Common myeloid progenitor, CD34-positive (primary cell): ENCODE data around the gene ADSS2.

Experiments used
- CTCF ChIA-PET: fragments of 350-600 bp; sonication (Branson Sonifier 250); formaldehyde crosslinking; loops from one replicate; lab custom pipeline; 2021; ENCODE audit warnings: antibody characterized with exemption; lab: Charles Lee
- POLR2A ChIA-PET: fragments of 350-600 bp; sonication (Branson Sonifier 250); formaldehyde crosslinking; loops from one replicate; lab custom pipeline; 2021; ENCODE audit warnings: antibody characterized with exemption; lab: Charles Lee
- DNase-seq, 3 donors: peaks; one replicate each; pipeline versions ENCODE4 v3.0.0 to v3.0.0-alpha.2; 2013
- H3K27ac ChIP-seq, 2 experiments: 1 replicate in 1 of 2; 2 replicates in 1 of 2; pipeline ENCODE4 v1.7.0; 2013; ENCODE audit warnings: inconsistent platforms in 2 of 2, low read length in 2 of 2, mild to moderate bottlenecking in 2 of 2, low read depth in 1 of 2, moderate library complexity in 1 of 2; ENCODE audit not compliant: severe bottlenecking in 2 of 2, insufficient read depth in 1 of 2, poor library complexity in 1 of 2
- H3K27me3 ChIP-seq, 5 experiments: replicated peaks in 2 of 5; 1 replicate in 3 of 5; 2 replicates in 2 of 5; pipeline versions ENCODE4 v1.6.1 to v1.7.0; 2013; ENCODE audit warnings: low read length in 4 of 5, mild to moderate bottlenecking in 2 of 5, moderate library complexity in 2 of 5, inconsistent platforms in 1 of 5; ENCODE audit not compliant: insufficient read depth in 5 of 5, control insufficient read depth in 4 of 5
- H3K36me3 ChIP-seq, 4 experiments: 1 replicate in 2 of 4; 2 replicates in 2 of 4; pipeline versions ENCODE4 v1.6.1 to v1.7.0; 2013; ENCODE audit warnings: low read length in 3 of 4, control low read depth in 1 of 4, mild to moderate bottlenecking in 1 of 4; ENCODE audit not compliant: control insufficient read depth in 4 of 4, insufficient read depth in 4 of 4
- H3K4me1 ChIP-seq, 4 experiments: 1 replicate in 3 of 4; 2 replicates in 1 of 4; pipeline versions ENCODE4 v1.6.1 to v1.7.1; 2013; ENCODE audit warnings: low read length in 3 of 4, mild to moderate bottlenecking in 3 of 4, control low read depth in 1 of 4, inconsistent platforms in 1 of 4, moderate library complexity in 1 of 4; ENCODE audit not compliant: control insufficient read depth in 4 of 4, insufficient read depth in 4 of 4; ENCODE audit errors: control extremely low read depth in 1 of 4
- H3K4me3 ChIP-seq, 7 experiments: 1 replicate in 4 of 7; 2 replicates in 3 of 7; pipeline versions ENCODE4 v1.5.1 to v1.7.0; 2013; ENCODE audit warnings: mild to moderate bottlenecking in 7 of 7, low read length in 6 of 7, moderate library complexity in 6 of 7, inconsistent platforms in 2 of 7, low read depth in 2 of 7, control low read depth in 1 of 7; ENCODE audit not compliant: insufficient read depth in 4 of 7, control insufficient read depth in 1 of 7; ENCODE audit errors: extremely low read depth in 1 of 7
- H3K9me3 ChIP-seq, 5 experiments: 1 replicate in 4 of 5; 2 replicates in 1 of 5; pipeline versions ENCODE4 v1.6.1 to v1.7.1; 2013; ENCODE audit warnings: low read length in 4 of 5, mild to moderate bottlenecking in 2 of 5, inconsistent platforms in 1 of 5, low read depth in 1 of 5, moderate library complexity in 1 of 5; ENCODE audit not compliant: control insufficient read depth in 4 of 5, insufficient read depth in 2 of 5; ENCODE audit errors: control extremely low read depth in 1 of 5
- WGBS: methylation state at CpG from one replicate; pipeline ENCODE4 v1.1.5; 2013; ENCODE audit not compliant: insufficient coverage; 5-methylcytosine and 5-hydroxymethylcytosine counted together

The ADSS2 gene

GRCh38 chr1:244414543-244414942 lies 37.2 kb downstream of the ADSS2 start:
- peaks cover 42 to 96% (median 68%) of the 10 kb centered on the region in 4 experiments for H3K36me3 ChIP-seq
- no peak overlapping the region for H3K4me3 ChIP-seq
- no peaks in the 10 kb centered on the region for H3K27me3 ChIP-seq
- WGBS = 100% methylated on average over 1 of the region's 1 CpG
- no peaks in the 10 kb centered on the region for H3K4me1 ChIP-seq
- H3K9me3 ChIP-seq = no peaks in the 10 kb centered on the region
- no peak overlapping the region for H3K27ac ChIP-seq
- DNase-seq = no peak
- ChIA-PET CTCF (interaction anchor here (1.0 to 3.0 kb wide), 4 partner anchors 11 to 103 kb away, joined by 3 to 9 read pairs (median 6); no protein-coding TSS in a partner anchor), POLR2A (no interaction called here)

- Histone ChIP-seq H3K4me3 (no peak overlapping the region), H3K36me3 (peaks cover 39 to 93% (median 68%) of the 10 kb centered on the region in 4 experiments), H3K9me3 (no peaks in the 10 kb centered on the region), H3K27me3 (no peaks in the 10 kb centered on the region), H3K27ac (no peak overlapping the region), H3K4me1 (no peaks in the 10 kb centered on the region)
- 100% methylated on average over 2 of the region's 3 CpGs for WGBS
- POLR2A ChIA-PET = no interaction called here
- DNase-seq = no peak
- CTCF ChIA-PET = interaction anchor here (0.8 to 3.0 kb wide), 4 partner anchors 12 to 102 kb away, joined by 3 to 9 read pairs (median 6); no protein-coding TSS in a partner anchor
Measured at GRCh38 chr1:244413736-244414135, 38.0 kb downstream of the ADSS2 start.

DNA sequence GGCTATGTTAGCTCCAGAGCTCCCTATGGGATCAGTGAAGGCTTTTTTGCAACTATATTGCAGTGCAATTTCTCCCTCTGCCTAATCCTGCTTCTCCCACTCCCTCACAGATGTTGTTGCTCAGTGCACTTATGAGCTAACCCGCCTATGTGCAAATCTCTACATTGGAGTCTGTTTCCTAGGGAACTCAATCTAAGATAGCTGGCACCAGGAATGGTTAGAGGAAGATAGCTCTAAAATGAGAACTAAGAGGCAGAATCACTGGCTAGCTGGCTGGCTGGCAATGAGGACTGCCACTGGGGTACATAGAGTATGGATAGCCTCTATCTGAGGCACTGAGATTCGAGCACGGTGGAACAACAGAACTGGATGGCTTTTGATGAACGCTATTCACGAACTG lies 39.5 kb downstream of the ADSS2 start:
- ChIA-PET POLR2A (interaction anchor here (0.5 to 0.6 kb wide), 2 partner anchors 1034 to 1646 kb away, joined by 3 to 4 read pairs; no protein-coding TSS in a partner anchor), CTCF (interaction anchor here (0.9 to 3.0 kb wide), 2 partner anchors 13 to 30 kb away, joined by 3 to 9 read pairs; no protein-coding TSS in a partner anchor)
- H3K36me3 ChIP-seq = peaks cover 35 to 94% (median 68%) of the 10 kb centered on the region in 4 experiments
- no peak for DNase-seq
- H3K27me3 ChIP-seq = no peaks in the 10 kb centered on the region
- H3K4me3 ChIP-seq = no peak overlapping the region
- H3K4me1 ChIP-seq = no peaks in the 10 kb centered on the region
- 100% methylated on average over 4 of the region's 5 CpGs for WGBS
- H3K9me3 ChIP-seq = no peaks in the 10 kb centered on the region
- no peak overlapping the region for H3K27ac ChIP-seq

- WGBS = 100% methylated on average over 1 of the region's 2 CpGs
- CTCF ChIA-PET = no interaction called here
Measured at GRCh38 chr1:244409701-244410100, 42.0 kb downstream of the ADSS2 start.

GRCh38 chr1:244406337-244406736 lies 45.4 kb downstream of the ADSS2 start:
- peaks cover 16 to 91% (median 50%) of the 10 kb centered on the region in 4 experiments for H3K36me3 ChIP-seq
- ChIA-PET CTCF (interaction anchor here (1.2 kb wide), 1 partner anchor 9 kb away, joined by 3 read pairs; no protein-coding TSS in a partner anchor), POLR2A (no interaction called here)
- WGBS = 100% methylated on average over 3 of the region's 4 CpGs
- no peak for DNase-seq
- H3K27me3 ChIP-seq = no peaks in the 10 kb centered on the region
- no peak overlapping the region for H3K4me3 ChIP-seq
- H3K9me3 ChIP-seq = peaks cover 9 to 26% (median 13%) of the 10 kb centered on the region in 5 experiments
- no peaks in the 10 kb centered on the region for H3K4me1 ChIP-seq
- H3K27ac ChIP-seq = no peak overlapping the region

More at GRCh38 chr1:244409701-244410100, 42.0 kb downstream of the ADSS2 start:
- DNase-seq = no peak
- Histone ChIP-seq H3K4me3 (no peak overlapping the region), H3K36me3 (peaks cover 19 to 91% (median 58%) of the 10 kb centered on the region in 4 experiments), H3K9me3 (no peaks in the 10 kb centered on the region), H3K4me1 (no peaks in the 10 kb centered on the region), H3K27ac (no peak overlapping the region), H3K27me3 (no peaks in the 10 kb centered on the region)
- POLR2A ChIA-PET = interaction anchor here (0.6 kb wide), 1 partner anchor 443 kb away, joined by 3 read pairs; no protein-coding TSS in a partner anchor

GRCh38 chr1:244405856-244406255 lies 45.9 kb downstream of the ADSS2 start:
- no peaks in the 10 kb centered on the region for H3K27me3 ChIP-seq
- peaks cover 12 to 30% (median 14%) of the 10 kb centered on the region in 5 experiments for H3K9me3 ChIP-seq
- no peak overlapping the region for H3K27ac ChIP-seq
- no peak for DNase-seq
- H3K4me1 ChIP-seq = no peaks in the 10 kb centered on the region
- POLR2A ChIA-PET = no interaction called here
- CTCF ChIA-PET = interaction anchor here (1.2 kb wide), 1 partner anchor 10 kb away, joined by 3 read pairs; no protein-coding TSS in a partner anchor
- H3K4me3 ChIP-seq = no peak overlapping the region
- WGBS = no CpG with 5 or more reads among the region's 2 CpGs
- peaks cover 16 to 89% (median 48%) of the 10 kb centered on the region in 4 experiments for H3K36me3 ChIP-seq

GRCh38 chr1:244403431-244403830 lies 48.3 kb downstream of the ADSS2 start:
- CTCF ChIA-PET = no interaction called here
- Histone ChIP-seq H3K4me1 (no peaks in the 10 kb centered on the region), H3K9me3 (peaks cover 12 to 37% (median 14%) of the 10 kb centered on the region in 5 experiments), H3K27ac (no peak overlapping the region), H3K27me3 (no peaks in the 10 kb centered on the region), H3K4me3 (no peak overlapping the region), H3K36me3 (peaks cover 12 to 69% (median 37%) of the 10 kb centered on the region in 4 experiments)
- DNase-seq = no peak
- POLR2A ChIA-PET = no interaction called here
